GM19328 (cell line): Measurements from ENCODE around the gene ZNF33A.
"Not testable (repeated sequence)": the region's sequence is repeated elsewhere in the genome, so short reads cannot be mapped to it uniquely, and the experiment has no call there.

ENCODE experiments used
- ATAC-seq: cut with Tn5 transposase; IDR thresholded peaks from one replicate; pipeline ENCODE4 v1.9.1; 2021; ENCODE audit warnings: mild to moderate bottlenecking, moderate library complexity; ENCODE audit not compliant: unreplicated experiment

ZNF33A gene

GRCh38 chr10:38043516-38043915, 33.0 kb downstream of the ZNF33A start:
- no peak for ATAC-seq

- ATAC-seq, result no peak
Measured at GRCh38 chr10:38045129-38045528, 34.7 kb downstream of the ZNF33A start.

DNA sequence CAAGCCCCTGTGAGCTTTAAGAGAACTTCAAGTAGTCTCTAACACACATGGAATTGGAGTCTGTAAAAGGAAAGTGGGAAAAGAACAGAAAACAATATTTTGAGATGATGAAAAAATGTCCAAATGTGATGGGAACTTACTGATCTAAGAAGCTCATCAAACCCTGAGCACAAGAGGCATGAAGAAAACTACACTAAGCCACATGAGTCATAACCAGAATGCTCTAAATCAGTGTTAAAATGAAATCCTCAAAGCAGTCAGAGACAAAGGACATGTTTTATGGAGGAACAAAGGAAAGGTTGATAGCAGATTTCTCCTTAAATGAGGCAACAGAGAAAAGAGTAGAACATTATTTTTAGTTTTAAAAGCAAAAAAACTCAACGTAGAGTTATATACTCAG, 37.2 kb downstream of the ZNF33A start:
- ATAC-seq, result no peak

DNA sequence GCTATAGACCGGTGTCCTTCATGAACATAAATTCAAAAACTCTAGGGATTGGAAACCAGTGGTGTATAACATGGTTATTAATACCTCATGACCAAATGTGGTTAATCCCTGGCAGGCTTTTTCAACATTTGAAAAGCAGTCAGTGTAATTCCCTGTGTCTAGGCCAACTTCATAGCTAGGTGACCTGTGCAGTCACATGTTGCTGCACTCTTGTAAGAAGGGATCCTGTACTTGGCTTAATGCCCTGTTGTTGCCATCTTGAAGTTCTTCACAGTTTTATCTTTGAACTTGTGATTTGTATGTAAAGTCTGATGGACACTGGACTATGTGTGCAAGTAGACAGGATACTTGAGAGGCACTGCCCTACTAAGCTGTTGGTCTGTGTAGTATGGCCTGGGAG, 39.7 kb downstream of the ZNF33A start:
- no peak for ATAC-seq

- no peak for ATAC-seq
Measured at GRCh38 chr10:38054361-38054797, 43.9 kb downstream of the ZNF33A start.

DNA sequence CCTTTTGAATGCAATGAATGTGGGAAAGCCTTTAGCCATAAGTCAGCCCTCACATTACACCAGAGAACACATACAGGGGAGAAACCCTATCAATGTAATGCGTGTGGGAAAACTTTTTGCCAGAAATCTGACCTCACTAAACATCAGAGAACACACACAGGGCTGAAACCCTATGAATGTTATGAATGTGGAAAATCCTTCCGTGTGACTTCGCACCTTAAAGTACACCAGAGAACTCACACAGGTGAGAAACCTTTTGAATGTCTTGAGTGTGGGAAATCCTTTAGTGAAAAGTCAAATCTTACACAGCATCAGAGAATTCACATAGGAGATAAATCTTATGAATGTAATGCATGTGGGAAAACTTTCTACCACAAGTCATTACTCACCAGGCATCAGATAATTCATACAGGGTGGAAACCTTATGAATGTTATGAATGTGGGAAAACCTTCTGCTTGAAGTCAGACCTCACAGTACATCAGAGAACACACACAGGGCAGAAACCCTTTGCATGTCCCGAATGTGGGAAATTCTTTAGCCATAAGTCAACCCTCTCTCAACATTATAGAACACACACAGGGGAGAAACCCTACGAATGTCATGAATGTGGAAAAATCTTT, 44.9 kb downstream of the ZNF33A start:
- ATAC-seq, result not testable (repeated sequence)

DNA sequence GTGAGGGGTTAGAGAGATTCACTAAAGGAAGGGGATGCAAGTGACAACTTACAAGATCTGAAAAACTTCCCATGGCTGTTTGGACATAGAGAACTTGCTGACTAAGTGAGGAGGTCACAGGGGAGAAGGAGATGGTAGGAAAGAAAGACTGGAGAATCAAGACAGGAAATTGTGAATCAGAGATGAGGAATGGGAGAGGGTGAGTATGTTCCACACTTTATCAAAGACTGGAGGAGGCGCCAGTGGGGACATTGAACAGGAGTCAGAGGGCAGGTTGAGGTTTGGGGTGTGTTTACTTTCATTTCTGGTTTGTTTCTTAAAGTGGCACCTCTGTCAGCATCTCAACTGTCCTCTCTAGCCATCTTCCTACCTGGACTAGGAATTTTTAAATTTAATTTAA, 59.2 kb downstream of the ZNF33A start:
- ATAC-seq, result not testable (repeated sequence)

GRCh38 chr10:38070501-38070900, 60.0 kb downstream of the ZNF33A start:
- no peak for ATAC-seq

- ATAC-seq, result no peak
Measured at GRCh38 chr10:38072552-38072951, 62.1 kb downstream of the ZNF33A start.

DNA sequence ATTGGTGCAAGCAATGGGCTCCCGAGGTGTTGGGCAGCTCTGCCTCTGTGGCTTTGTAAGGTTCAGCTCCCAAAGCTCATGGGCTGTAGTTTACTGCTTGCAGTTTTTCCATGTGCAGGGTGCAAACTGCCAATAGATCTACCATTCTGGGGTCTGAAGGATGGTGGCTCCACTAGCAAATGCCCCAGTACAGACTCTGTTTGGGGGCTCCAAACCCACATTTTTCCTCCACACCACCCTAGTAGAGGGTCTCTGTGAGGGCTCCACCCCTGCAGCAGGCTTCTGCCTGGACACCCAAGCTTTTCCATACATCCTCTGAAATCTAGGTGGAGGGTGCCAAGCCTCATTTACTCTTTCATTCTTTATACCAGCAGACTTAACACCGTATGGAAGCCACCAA, 66.2 kb downstream of the ZNF33A start:
- ATAC-seq, result no peak

DNA sequence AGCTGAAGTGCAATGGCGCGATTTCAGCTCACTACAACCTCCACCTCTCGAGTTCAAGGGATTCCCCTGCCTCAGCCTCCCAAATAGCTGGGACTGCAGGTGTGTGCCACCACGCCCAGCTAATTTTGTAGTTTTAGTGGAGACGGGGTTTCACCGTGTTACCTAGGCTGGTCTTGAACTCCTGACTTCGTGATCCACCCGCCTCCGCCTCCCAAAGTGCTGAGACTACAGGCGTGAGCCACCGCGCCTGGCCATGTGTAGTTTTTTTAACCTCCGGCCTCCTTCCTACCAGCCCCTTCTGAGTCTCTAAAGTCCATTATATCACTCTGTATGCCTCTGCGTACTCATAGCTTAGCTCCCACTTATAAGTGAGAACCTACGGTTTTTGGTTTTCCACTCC, 82.8 kb downstream of the ZNF33A start:
- not testable (repeated sequence) for ATAC-seq

GRCh38 chr10:38093816-38094157, 83.3 kb downstream of the ZNF33A start:
- ATAC-seq, result peak; percentile 25

DNA sequence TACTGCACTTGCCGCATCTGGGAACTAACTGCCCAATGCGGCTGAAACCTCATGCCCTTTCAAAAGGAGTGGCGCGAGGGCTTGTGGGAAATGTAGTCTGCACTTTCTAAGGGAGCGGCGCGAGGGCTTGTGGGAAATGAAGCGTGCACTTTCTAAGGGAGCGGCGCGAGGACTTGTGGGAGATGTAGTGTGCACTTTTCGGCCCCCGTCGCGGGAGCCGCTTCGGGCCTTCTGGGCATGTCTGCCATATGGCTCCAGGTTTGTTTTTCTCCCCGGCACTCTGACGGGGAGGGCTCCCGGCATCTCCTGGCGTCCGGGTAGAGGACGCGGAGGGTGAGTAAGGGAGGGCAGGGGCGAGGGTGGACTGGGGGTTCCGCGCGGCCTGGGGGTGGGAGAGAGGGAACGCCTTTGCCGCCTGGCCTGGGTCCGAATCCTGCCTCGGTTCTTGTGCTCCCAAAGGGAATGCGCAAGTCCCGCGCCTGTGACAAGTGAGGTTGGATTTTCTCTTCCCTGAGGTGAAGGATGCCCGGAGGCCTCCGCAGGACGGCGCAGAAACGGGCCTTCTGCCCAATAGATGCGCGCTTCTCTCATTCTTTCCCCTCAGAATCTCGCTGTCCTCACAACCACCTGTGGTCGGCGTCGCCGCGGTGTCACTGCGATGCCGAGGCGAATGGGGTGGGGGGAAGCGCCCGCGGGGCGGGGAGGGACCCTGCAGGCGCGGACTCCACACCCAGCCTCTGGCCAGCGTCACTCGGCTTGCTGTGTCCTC, 83.9 kb downstream of the ZNF33A start, which contains the start of gene ZNF37A:
ZNF37A (plus strand) TSS at position 180 of the 769 bp plus-strand sequence. CDS start 2,281 bp downstream, outside the sequence.
- ATAC-seq, result peak; percentile 96

DNA sequence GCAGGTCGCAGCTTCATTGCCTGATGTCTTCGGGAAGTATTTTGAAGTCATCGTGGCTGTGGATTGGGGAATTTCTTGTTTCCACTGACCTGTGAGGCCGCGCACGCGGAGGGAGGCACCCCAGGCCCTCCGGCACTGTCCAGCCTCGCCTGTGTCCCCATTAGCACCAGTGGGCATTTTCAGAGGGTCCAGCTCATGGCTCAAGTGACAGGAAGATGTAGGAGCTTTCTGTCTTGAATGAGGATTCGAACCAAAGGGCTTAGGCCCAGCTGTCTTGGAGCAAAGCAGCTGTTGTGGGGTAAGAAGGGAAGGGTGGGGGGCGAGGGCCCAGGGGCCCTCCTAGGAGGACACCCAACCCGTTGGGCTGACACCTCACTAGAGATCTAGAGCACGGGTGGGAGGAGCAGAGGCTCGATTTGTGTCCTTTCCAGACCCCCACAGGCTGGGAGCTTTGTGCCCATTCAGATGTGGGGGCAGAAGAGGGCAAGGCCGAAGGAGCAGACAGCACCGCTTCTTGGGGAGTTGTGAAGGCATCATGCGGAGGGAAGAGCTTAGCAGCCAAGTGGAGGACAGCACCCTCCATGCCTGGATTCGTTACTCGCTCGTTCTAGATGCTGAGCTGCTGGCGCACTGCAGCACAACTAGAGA, 84.6 kb downstream of the ZNF33A start:
- ATAC-seq, result no peak

DNA sequence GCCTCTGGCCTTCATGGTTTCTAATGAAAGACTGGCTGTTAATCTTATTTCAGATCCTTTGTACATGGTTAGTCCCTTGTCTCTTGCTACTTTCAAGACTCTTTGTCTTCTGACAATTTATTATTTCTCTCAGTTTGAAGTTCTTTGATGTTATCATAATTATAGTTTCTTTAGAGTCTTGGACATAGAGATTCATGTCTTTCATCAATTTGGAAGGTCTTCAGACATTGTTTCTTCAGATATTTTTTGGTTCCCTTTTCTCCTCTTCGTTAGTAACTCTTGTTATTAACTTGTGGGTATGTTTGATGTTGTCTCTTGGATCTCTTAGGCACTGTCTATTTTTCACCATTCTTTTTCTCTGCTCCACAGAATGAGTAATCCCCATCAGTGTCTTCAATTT, 92.4 kb downstream of the ZNF33A start:
- no peak for ATAC-seq

DNA sequence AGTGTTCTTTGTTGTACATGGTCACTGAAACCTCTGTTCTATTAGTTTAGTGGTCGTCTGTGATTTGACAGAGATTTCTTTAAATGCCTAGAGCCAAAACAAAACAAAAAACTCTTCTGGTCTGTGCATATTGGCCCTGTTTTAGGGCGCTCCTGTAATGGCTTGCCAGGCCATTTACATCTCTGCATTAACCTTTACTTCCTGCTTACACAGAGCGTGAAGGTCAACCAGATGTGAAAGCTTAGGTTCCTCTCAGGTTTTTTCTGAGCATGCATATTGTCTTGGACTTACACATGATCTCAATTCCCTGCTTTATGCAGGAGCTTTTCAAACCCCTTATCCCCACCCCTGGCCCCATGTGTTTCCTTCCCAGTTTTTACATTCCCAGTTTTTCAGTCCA, 93.3 kb downstream of the ZNF33A start:
- no peak for ATAC-seq

GRCh38 chr10:38112159-38112558, 101.7 kb downstream of the ZNF33A start:
- no peak for ATAC-seq
